Tibial artery (tissue), 4 donors: ENCODE data around the gene MPI.

ENCODE experiments used
- DNase-seq, 2 donors: peaks; one replicate each; pipeline ENCODE4 v3.0.0-alpha.2; 2019
- H3K27ac ChIP-seq, 2 donors: fragments of 200-600 bp; sonication (generic) in 1 of 2; 1 replicate in 1 of 2; 2 replicates in 1 of 2; pipeline ENCODE4 v1.5.1; 2018 to 2019; ENCODE audit warnings: mild to moderate bottlenecking in 1 of 2
- H3K27me3 ChIP-seq, 2 donors: fragments of 200-600 bp; sonication (generic) in 1 of 2; one replicate each; pipeline versions ENCODE4 v1.5.1 to v1.6.0; 2016 to 2019
- H3K36me3 ChIP-seq, 3 donors: fragments of 200-600 bp; sonication (generic) in 2 of 3; one replicate each; pipeline ENCODE4 v1.5.1; 2016 to 2019; ENCODE audit warnings: mild to moderate bottlenecking in 2 of 3
- H3K4me1 ChIP-seq, 4 donors: fragments of 200-600 bp; sonication (generic) in 2 of 4; 1 replicate in 3 of 4; 2 replicates in 1 of 4; pipeline ENCODE4 v1.5.1; 2016 to 2019
- H3K4me3 ChIP-seq, 2 donors: fragments of 200-600 bp; sonication (generic) in 1 of 2; 1 replicate in 1 of 2; 2 replicates in 1 of 2; pipeline ENCODE4 v1.5.1; 2018 to 2019; ENCODE audit warnings: mild to moderate bottlenecking in 2 of 2
- H3K9me3 ChIP-seq, 3 donors: fragments of 200-600 bp; sonication (generic) in 1 of 3; one replicate each; pipeline ENCODE4 v1.5.1; 2016 to 2019
- intact Hi-C: fragments of 100-400 bp; cut with DNase I; formaldehyde crosslinking; loops from one replicate; pipeline ENCODE4 v1.15.0; 2023; ENCODE audit warnings: low total_unique reads
- TF ChIP-seq, protein P1 (sequence below), 2 experiments: fragments of 200-600 bp in 1 of 2; fragments of 450-650 bp in 1 of 2; IDR thresholded peaks; one replicate each; pipeline ENCODE4 v1.5.1; 2017 to 2019; ENCODE audit warnings: antibody characterized with exemption in 2 of 2, mild to moderate bottlenecking in 1 of 2, moderate library complexity in 1 of 2

Gene MPI

DNA sequence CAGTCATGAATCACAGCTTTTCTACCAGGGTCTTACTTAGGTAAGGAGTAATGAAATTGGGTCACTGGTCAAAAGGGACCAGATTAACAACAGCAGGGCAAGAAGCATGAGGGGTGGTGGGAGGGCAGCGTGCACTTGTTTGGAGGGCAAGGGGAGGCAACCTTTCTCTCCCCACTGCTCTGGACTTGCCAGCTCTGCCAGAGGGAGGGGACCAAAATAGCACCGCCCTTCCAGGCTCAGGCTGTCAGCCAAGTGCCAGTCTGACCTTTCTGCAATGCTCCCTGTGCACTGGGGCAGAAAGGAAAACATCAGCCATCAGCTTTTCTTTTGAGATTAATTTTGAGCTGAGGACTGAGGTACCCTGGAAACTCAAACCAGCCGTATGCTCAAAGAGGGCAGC, 42.4 kb upstream of the MPI start:
- no peak overlapping the region for H3K4me3 ChIP-seq
- no peak overlapping the region for H3K27ac ChIP-seq
- peaks cover 47 to 73% (median 67%) of the 10 kb centered on the region in 3 donors for H3K36me3 ChIP-seq

DNA sequence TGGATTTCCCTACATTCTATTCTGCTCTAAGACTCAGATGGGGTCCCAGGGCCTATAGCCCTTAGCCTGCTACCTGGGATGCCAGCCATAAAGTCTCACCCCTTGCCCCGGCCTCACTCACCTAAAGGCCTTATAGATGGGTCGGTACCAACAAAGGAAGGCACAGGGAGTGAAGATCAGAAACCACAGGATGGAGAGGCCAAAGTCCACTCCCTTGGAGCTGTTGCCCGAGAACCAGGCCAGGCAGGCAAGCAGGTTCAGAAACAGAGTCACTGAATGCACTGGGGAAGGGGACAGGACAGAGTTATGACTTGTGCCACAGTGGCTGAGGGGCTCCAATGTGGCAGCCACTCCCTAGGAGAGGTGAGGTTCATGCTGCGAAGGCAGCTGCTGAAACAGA, 39.4 kb upstream of the MPI start:
- H3K9me3 ChIP-seq: no peaks in the 10 kb centered on the region
- H3K4me3 ChIP-seq: no peak overlapping the region
- no peak for DNase-seq
- no peaks in the 10 kb centered on the region for H3K4me1 ChIP-seq
- peaks cover 64 to 84% (median 80%) of the 10 kb centered on the region in 3 donors for H3K36me3 ChIP-seq
- no peak overlapping the region for H3K27ac ChIP-seq
- TF ChIP-seq, protein P1, sequence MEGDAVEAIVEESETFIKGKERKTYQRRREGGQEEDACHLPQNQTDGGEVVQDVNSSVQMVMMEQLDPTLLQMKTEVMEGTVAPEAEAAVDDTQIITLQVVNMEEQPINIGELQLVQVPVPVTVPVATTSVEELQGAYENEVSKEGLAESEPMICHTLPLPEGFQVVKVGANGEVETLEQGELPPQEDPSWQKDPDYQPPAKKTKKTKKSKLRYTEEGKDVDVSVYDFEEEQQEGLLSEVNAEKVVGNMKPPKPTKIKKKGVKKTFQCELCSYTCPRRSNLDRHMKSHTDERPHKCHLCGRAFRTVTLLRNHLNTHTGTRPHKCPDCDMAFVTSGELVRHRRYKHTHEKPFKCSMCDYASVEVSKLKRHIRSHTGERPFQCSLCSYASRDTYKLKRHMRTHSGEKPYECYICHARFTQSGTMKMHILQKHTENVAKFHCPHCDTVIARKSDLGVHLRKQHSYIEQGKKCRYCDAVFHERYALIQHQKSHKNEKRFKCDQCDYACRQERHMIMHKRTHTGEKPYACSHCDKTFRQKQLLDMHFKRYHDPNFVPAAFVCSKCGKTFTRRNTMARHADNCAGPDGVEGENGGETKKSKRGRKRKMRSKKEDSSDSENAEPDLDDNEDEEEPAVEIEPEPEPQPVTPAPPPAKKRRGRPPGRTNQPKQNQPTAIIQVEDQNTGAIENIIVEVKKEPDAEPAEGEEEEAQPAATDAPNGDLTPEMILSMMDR (IDR thresholded peaks at IDR 0.05): no peak
- H3K27me3 ChIP-seq: no peaks in the 10 kb centered on the region
- intact Hi-C loops: no loop called here

More for the DNA sequence above, 42.4 kb upstream of the MPI start:
- H3K4me1 ChIP-seq: peaks cover 0 to 12% (median 8%) of the 10 kb centered on the region in 4 donors
- no peaks in the 10 kb centered on the region for H3K9me3 ChIP-seq
- no peaks in the 10 kb centered on the region for H3K27me3 ChIP-seq
- TF ChIP-seq, protein P1 (IDR thresholded peaks at IDR 0.05): no peak
- intact Hi-C loops: no loop called here
- DNase-seq: no peak

DNA sequence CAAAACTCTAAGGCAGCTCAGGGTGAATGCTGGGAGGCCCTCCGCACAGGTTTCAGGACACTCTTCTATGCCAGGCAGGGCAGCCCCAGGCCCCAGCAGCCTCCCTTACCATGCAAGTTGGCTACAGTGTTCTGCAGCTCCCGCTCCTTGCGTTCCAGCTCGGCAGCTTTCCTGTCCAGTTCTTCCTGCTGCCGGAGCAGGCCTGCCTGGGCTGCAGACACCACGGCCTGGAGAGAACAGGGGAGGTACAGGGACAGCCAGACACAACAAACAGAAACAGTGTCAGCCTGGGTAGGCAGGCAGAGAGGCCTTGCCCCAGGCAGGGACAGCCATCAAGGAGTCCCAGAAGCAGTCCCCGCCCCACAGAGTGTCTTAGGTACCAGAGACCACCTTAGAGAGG, 37.9 kb upstream of the MPI start:
- peaks cover 64 to 74% (median 73%) of the 10 kb centered on the region in 3 donors for H3K36me3 ChIP-seq

DNA sequence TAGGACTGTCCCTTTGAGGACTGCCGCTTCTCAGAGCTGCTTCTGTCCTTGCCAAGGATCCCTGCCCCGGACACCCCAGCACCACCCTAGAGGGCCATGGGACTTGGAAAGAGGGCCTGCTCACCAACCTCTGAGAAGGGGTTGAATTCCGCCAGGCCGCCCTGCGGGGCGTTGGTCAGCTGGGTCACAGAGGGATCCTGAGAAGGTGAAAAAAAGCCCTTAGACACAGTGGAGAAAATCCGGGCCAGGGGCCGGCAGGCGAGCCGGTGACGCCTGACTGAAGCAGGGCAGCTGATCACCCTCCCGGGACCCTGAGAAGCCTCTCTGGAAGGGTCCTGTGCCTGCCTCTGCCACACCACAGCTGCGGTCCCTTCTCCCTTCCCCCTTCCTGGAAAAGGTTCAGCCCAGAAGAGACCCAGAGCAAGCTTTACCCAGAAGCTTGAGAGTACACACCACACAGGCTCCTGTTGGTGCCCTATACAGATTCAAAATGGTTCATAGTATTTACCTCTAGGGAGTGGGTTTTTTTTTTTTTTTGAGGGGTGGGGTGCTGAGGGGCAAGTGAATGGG, 35.3 kb upstream of the MPI start:
- DNase-seq: no peak
- Histone ChIP-seq H3K27ac (no peak overlapping the region), H3K4me3 (no peak overlapping the region), H3K9me3 (no peaks in the 10 kb centered on the region), H3K36me3 (peaks cover 45 to 49% (median 49%) of the 10 kb centered on the region in 3 donors), H3K27me3 (no peaks in the 10 kb centered on the region), H3K4me1 (peaks cover 0 to 11% (median 4%) of the 10 kb centered on the region in 4 donors)
- intact Hi-C loops: no loop called here
- TF ChIP-seq, protein P1 (IDR thresholded peaks at IDR 0.05): no peak

More for the DNA sequence above, 37.9 kb upstream of the MPI start:
- intact Hi-C loops: no loop called here
- TF ChIP-seq, protein P1 (IDR thresholded peaks at IDR 0.05): no peak
- no peak overlapping the region for H3K4me3 ChIP-seq
- DNase-seq: no peak
- no peaks in the 10 kb centered on the region for H3K4me1 ChIP-seq
- no peaks in the 10 kb centered on the region for H3K27me3 ChIP-seq
- H3K9me3 ChIP-seq: no peaks in the 10 kb centered on the region
- H3K27ac ChIP-seq: no peak overlapping the region

DNA sequence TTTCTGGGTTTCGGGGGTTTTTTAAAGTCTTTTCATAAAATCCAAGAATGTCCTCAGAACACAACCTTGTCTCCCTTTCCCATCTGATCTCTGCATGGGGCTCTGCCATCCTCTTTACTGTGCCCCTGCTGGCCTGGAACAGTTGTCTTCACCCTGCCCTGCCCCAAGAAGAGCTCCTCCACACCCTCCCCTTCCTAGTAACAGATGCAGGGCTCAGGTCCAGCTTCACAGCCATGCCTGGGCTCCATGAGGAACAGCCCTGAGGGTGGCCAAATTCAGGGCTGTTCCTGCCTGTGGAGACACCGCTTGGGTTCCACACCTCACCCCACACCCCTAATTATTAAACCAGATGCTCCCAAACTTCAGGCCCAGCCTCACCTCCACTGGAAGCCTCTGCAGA, 34.0 kb upstream of the MPI start:
- intact Hi-C loops: no loop called here
- no peak overlapping the region for H3K4me3 ChIP-seq
- H3K9me3 ChIP-seq: no peaks in the 10 kb centered on the region
- peaks cover 33 to 36% (median 35%) of the 10 kb centered on the region in 3 donors for H3K36me3 ChIP-seq
- no peak overlapping the region for H3K27ac ChIP-seq
- peaks cover 0 to 11% (median 7%) of the 10 kb centered on the region in 4 donors for H3K4me1 ChIP-seq
- no peak for DNase-seq
- H3K27me3 ChIP-seq: no peaks in the 10 kb centered on the region
- TF ChIP-seq, protein P1 (IDR thresholded peaks at IDR 0.05): no peak
